Measurements from ENCODE around the gene TMEM132E.
"Not testable (repeated sequence)": the region's sequence is repeated elsewhere in the genome, so short reads cannot be mapped to it uniquely, and the experiment has no call there.

TMEM132E gene

GRCh38 chr17:34579017-34579946, at the start of gene TMEM132E:
TSS of gene TMEM132E (plus strand) at chr17:34579582. CDS start at chr17:34581077, 1,495 bp downstream.
- no peak for DNase-seq (ENCODE audit: low read depth in 2 of 2)

DNA sequence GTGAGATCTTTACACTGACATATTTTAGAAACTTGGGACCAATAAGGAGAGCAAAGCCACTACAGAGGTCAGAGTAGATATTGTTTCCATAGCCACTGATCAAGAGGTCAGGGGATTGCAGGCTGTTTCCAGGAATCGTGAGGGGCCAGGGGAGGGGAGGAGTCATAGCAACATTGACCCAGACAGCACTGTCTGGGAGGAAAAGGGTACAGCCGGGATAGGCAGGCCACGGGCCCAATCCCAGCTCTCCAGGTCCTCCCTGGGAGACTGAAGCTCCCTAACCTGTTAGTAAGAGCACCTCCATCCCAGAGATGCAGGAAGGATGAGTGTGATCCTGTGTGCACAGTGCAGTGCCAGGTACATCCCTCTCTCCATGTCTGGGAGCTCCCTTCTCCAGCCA, 48.5 kb upstream of the TMEM132E start:
- DNase-seq (ENCODE audit: low read depth in 2 of 2): no peak

- no peak for DNase-seq (ENCODE audit: low read depth in 2 of 2)
Observed at GRCh38 chr17:34532281-34533065, 46.9 kb upstream of the TMEM132E start.

DNA sequence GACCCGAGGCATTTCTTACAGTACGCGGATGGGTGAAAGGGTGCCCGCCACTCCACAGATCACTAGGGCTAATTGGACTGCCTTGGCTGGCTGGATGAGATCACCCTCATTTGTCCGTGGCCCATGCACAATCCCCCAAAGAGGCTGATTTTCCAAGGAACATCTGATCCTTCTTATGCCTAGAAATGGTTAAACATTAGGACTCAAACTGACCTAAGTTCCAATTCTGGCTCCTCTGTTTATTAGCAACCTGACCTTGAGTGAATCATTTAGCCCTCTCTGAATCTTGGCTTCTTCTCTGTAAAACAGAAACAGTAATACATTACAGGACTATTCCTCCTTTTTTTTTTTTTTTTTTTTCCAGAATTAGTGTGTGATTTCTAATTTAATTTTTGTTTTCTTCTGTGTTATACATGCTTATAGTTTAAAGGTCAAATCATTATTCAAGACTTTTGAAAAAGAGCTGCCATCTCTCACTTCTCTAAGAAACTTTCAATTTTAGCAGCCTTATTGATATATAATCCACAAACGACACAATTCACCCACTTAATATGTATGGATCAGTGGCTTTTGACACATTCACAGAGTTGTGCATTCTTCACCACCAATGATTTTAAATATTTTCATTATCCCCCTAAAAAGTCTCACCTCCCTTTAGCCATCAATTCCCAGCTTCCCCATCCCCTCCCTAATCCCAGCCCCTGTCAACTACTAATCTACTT, 45.4 kb upstream of the TMEM132E start:
- no peak for DNase-seq (ENCODE audit: low read depth in 2 of 2)

GRCh38 chr17:34537445-34537844, 41.9 kb upstream of the TMEM132E start:
- no peak for DNase-seq (ENCODE audit: low read depth in 2 of 2)

GRCh38 chr17:34538582-34538981, 40.8 kb upstream of the TMEM132E start:
- not testable (repeated sequence) for DNase-seq (ENCODE audit: low read depth in 2 of 2)

DNA sequence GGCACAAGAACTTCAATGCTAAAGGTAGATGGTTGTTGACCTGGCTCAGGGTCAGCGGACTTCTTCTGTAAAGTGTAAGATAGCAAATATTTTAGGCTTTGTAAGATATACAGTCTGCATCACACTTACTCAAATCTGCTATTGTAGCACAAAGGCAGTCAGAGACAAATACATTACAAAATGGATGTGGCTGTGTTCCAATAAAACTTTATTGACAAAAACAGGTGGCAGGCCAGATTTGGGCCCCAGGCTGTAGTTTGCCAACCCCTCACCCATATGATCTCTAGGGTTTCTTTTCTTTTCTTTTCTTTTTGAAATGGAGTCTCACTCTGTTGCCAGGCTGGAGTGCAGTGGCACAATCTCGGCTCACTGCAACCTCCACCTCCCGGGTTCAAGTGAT, 39.5 kb upstream of the TMEM132E start:
- no peak for DNase-seq (ENCODE audit: low read depth in 2 of 2)

GRCh38 chr17:34542700-34543336, 36.6 kb upstream of the TMEM132E start:
- DNase-seq (ENCODE audit: low read depth in 2 of 2): no peak

DNA sequence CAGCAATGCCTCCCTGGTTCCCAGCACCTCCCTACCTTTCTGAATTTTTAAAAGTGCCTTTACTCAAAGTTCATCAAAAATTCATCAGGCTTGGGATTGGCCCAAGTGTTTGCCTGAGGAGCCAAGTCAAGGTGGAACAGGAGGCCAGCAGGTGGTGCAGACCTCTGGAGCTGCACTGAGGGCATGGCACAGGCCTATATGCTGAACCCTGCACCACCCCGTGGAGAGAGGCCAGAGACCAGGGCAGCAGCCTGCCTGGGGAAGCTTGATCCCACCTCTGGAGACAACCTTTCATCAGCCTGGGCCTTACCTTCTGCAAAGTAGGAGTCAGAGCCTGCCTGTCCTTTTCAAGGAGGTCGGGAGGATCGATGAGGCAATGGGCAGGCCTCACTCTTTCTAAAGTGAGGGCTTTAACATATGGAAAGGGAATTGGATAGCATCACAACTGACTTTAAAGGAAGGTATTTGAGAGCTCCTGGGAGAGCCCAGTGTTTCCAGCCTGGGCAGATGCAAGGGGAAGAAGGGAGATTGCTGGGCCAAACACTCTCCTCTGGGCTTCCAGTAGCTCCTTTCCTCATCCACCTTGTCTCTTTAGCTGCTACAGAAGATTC, 31.8 kb upstream of the TMEM132E start:
- no peak for DNase-seq (ENCODE audit: low read depth in 2 of 2)

DNA sequence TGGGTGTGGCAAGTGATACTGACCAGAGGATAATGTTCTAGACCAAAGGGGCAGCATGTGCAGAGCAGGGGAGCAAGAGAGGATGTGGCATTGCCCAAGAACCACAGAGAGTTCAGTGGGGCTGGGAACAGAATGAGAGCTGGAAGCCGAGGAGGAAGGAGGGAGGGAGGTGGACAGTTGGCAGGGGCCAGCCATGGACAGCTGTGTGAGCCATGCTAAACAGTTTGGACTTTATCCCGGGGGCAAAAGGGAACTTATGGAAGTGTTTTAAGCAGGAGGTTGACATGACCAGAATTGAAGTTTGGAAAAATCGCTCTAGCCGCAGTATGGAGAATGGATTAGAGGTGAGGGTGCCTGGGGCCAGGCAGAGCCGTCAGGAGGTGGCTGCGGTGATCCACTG, 29.4 kb upstream of the TMEM132E start:
- no peak for DNase-seq (ENCODE audit: low read depth in 2 of 2)

GRCh38 chr17:34553907-34554306, 25.5 kb upstream of the TMEM132E start:
- no peak for DNase-seq (ENCODE audit: low read depth in 2 of 2)

GRCh38 chr17:34556384-34556783, 23.0 kb upstream of the TMEM132E start:
- no peak for DNase-seq (ENCODE audit: low read depth in 2 of 2)

- no peak for DNase-seq (ENCODE audit: low read depth in 2 of 2)
Observed at GRCh38 chr17:34556931-34557330, 22.5 kb upstream of the TMEM132E start.

DNA sequence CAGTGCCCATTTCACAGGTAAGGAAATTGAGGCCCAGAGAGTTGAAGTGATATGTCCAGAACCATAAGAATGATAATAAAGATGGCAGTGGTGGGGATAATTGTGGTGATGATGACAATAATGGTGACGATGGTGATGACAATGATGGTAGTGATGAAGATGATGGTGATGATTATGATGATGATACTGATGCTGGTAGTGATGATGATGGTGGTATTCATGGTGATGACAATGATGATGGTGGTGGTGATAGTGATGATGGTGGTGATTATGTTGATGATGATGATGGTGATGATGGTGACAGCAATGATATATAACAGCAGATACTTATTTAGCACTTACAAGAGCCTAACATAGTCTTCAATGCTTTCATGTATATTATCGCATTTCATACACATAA, 18.1 kb upstream of the TMEM132E start:
- no peak for DNase-seq (ENCODE audit: low read depth in 2 of 2)

- no peak for DNase-seq (ENCODE audit: low read depth in 2 of 2)
Observed at GRCh38 chr17:34562387-34562786, 17.0 kb upstream of the TMEM132E start.

DNA sequence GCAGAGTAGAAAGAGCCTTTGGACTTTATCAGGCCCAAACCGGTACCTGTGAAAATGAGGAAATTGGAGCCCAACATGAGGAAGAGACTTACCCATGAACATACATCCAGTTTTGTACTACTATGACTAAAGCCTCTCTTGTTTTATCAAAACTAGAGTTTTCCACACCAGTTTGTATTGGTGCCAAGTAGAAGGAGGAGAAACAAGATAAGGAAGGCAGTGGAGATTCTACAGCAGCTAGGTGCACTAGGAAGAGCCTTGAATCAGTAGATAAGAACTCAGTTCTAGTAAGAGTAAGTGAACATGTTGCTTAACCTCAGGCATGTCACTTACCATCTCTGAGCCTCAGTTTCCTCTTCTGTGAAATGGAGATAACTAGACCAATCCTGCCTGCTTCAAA, 13.7 kb upstream of the TMEM132E start:
- no peak for DNase-seq (ENCODE audit: low read depth in 2 of 2)

DNA sequence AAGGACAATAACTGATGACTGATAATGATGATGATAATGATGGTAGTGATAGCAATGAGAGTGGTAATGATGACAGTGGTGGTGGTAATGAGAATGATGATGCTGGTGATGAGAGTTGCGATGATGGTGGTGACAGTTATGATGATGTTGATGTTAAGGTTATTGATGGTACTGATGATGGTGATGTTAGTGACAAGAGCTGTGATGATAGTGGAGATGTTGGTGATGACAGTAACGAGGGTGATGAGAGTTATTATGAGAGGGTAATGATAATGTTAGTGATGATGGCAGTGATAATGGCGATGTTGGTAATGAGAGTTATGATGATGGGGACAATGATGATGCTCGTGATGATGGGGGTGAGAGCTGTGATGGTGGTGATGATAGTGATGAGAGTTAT, 13.2 kb upstream of the TMEM132E start:
- no peak for DNase-seq (ENCODE audit: low read depth in 2 of 2)

GRCh38 chr17:34566873-34567272, 12.5 kb upstream of the TMEM132E start:
- DNase-seq (ENCODE audit: low read depth in 2 of 2): no peak

- DNase-seq (ENCODE audit: low read depth in 2 of 2): no peak
Observed at GRCh38 chr17:34567691-34568465, 11.5 kb upstream of the TMEM132E start.

- no peak for DNase-seq (ENCODE audit: low read depth in 2 of 2)
Observed at GRCh38 chr17:34568953-34569352, 10.4 kb upstream of the TMEM132E start.
